SK-N-MC (cell line): ENCODE measurements around the gene ERP44.

ENCODE experiments used
- EZH2 ChIP-seq: fragments of 200-600 bp; sonication (generic); IDR thresholded peaks from one replicate; pipeline ENCODE4 v1.6.1; 2017; ENCODE audit warnings: antibody characterized with exemption
- FOXP2 ChIP-seq: optimal IDR thresholded peaks from 2 replicates; pipeline ENCODE3; 2011; ENCODE audit warnings: mild to moderate bottlenecking, moderate library complexity; ENCODE audit not compliant: insufficient read depth; ENCODE audit errors: extremely low read length, control extremely low read depth
- POLR2AphosphoS5 ChIP-seq: IDR thresholded peaks from 2 replicates; pipeline ENCODE4 v1.6.1; 2012; ENCODE audit warnings: mild to moderate bottlenecking, low read depth, low read length, borderline replicate concordance

DNA sequence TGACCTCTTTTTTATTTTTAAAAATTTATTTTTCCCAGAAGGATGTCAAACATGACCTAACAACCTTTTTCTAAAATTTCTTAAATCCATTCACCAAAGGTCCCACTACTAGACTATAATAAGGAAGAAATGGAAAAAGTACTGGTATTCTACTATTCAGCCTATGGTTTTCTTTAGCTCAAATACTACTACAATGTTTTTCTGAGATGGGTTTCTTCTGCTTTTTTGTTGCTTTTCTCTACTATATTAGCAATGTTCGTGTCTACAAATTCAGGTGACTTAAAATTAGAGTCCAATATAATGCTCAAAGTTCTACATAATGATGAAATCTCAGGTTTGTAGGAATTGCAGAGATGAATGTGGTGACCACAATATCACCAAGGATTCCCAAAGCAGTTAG is 7.9 kb downstream of the ERP44 start:
- TF ChIP-seq POLR2AphosphoS5, result no peak
- no peak for TF ChIP-seq EZH2
- no peak for TF ChIP-seq FOXP2
